ENCODE data around the gene PPIL1. TPM values are rescaled to one million over a fixed set of nuclear protein-coding genes. Genes with fewer than 3 reads are reported as not detected.

PPIL1 gene
- total and polyA plus RNA-seq, 2 of the 8 experiments (the other 6 are each of a cell fraction or from before 2014, with no cell fraction given) = 83.7 to 86.5 TPM

DNA sequence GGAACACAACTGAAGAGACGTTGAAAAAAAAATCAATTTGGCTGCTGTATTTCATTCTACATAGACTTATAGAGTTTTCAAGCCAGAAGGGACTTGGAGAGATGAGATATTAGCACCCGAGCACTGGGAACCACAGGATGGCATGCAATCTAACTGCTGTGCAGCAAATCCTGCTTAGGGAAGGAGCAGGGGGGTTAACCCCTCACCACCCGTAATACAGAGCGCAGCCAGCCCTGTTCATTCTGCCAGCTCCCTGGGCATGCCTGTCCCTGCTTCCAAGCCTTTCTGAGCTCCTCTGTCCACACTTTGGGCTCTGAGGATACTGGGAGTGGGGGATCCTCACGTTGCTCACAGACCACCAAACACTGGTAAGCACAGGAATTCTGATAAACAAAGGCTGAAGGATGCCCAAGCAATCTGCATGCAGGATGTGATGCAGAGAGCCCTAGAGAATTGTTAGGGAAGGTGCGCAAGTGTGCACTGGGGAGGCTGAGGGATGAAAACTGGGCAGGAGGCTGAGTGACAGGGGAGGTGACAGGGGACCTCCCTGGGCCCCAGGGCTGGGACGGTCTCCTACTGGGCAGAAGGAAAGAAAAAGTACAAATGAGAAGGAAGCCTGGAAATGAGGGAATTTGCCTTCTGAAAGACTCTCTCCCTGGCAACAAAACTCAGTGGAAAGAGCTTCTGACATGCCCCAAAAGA, 69.4 kb downstream of the PPIL1 start:
- Histone ChIP-seq H2AK5ac (ENCODE audit: low read depth, low read length) (no peak overlapping the region), H2BK15ac (ENCODE audit: low read length) (no peak overlapping the region), H3K4ac (replicated peaks; ENCODE audit: insufficient read length, low read depth, low read length) (no peak overlapping the region), H3K79me1 (ENCODE audit: low read depth, low read length) (no peaks in the 10 kb centered on the region), H4K5ac (ENCODE audit: insufficient read length, low read depth, low read length) (no peak overlapping the region), H4K91ac (replicated peaks; ENCODE audit: insufficient read length, low read length) (no peak overlapping the region), H2AFZ (ENCODE audit: low read length) (no peak overlapping the region), H3K9me3 (ENCODE audit: insufficient read depth in 2 of 2, low read depth in 1 of 2, low read length in 1 of 2) (no peaks in the 10 kb centered on the region), H3K27ac (ENCODE audit: low read depth, low read length) (no peak overlapping the region), H2BK5ac (ENCODE audit: low read depth, low read length) (no peak overlapping the region), H4K8ac (ENCODE audit: extremely low read depth, insufficient read depth, low read length) (no peak overlapping the region), H2BK120ac (replicated peaks; ENCODE audit: low read depth, low read length) (no peak overlapping the region), H3K4me2 (ENCODE audit: insufficient read depth in 1 of 2, low read depth in 2 of 2, low read length in 2 of 2) (no peak overlapping the region), H4K20me1 (replicated peaks in 1 of 2; ENCODE audit: control insufficient read depth in 1 of 2, insufficient read depth in 2 of 2, low read length in 2 of 2) (no peaks in the 10 kb centered on the region), H3K79me2 (ENCODE audit: control insufficient read depth in 1 of 2, insufficient read depth in 2 of 2, low read length in 2 of 2) (no peaks in the 10 kb centered on the region), H3K9ac (replicated peaks in 1 of 4; ENCODE audit: extremely low read depth in 1 of 4, low read depth in 3 of 4, low read length in 3 of 4) (no peak overlapping the region), H3K27me3 (replicated peaks in 1 of 4; ENCODE audit: control insufficient read depth in 3 of 4, extremely low read depth in 1 of 4, insufficient read depth in 3 of 4, low read length in 3 of 4) (no peaks in the 10 kb centered on the region; a peak in 2 of 7 replicates), H3K4me3 (ENCODE audit: extremely low read depth in 1 of 4, insufficient read depth in 2 of 4, low read depth in 3 of 4, low read length in 4 of 4) (no peak overlapping the region), H3K36me3 (ENCODE audit: control insufficient read depth in 2 of 4, insufficient read depth in 4 of 4, low read length in 3 of 4) (no peaks in the 10 kb centered on the region; a peak in 1 of 8 replicates), H2BK12ac (ENCODE audit: low read depth, low read length) (no peak overlapping the region; the same call in 1 of the 2 replicates), H3K14ac (ENCODE audit: insufficient read length) (no peak overlapping the region), H3K23me2 (ENCODE audit: low read depth, low read length) (no peaks in the 10 kb centered on the region), H2BK20ac (ENCODE audit: low read length) (no peak overlapping the region), H3K23ac (ENCODE audit: insufficient read length) (no peak overlapping the region), H3K18ac (ENCODE audit: extremely low read depth, low read length) (no peak overlapping the region), H3K4me1 (replicated peaks in 1 of 4; ENCODE audit: control insufficient read depth in 3 of 4, insufficient read depth in 4 of 4, low read length in 3 of 4) (peaks cover 3 to 21% (median 4%) of the 10 kb centered on the region in 4 experiments; a peak in 4 of 7 replicates), H3K56ac (replicated peaks; ENCODE audit: insufficient read length, low read depth, low read length) (no peak overlapping the region)
- 68% methylated on average over 7 of the region's 7 CpGs; no CpG with 5 or more reads in 1 of the 2 experiments for WGBS, 2 experiments (ENCODE audit: extremely low coverage in 1 of 2, insufficient coverage in 1 of 2, insufficient read length in 1 of 2, insufficient replicate concordance in 2 of 2, low coverage in 1 of 2, low lambda C conversion rate in 2 of 2, missing lambda C conversion rate in 1 of 2)
- TF ChIP-seq GABPA (IDR thresholded peaks at IDR 0.05; ENCODE audit: borderline replicate concordance, insufficient read depth, low read length) = no peak
- no peak for TF ChIP-seq RAD21 (IDR thresholded peaks at IDR 0.05 in 1 of 2, conservative IDR thresholded peaks at IDR 0.05 in 1 of 2; ENCODE audit: low read depth in 2 of 2, low read length in 2 of 2)
- TF ChIP-seq SIX5 (IDR thresholded peaks at IDR 0.05; ENCODE audit: low read depth, low read length) = no peak
- no peak for TF ChIP-seq KDM5A (IDR thresholded peaks at IDR 0.05; ENCODE audit: low read length)
- no peak for DNase-seq (ENCODE audit: low read depth in 1 of 2, low spot score in 2 of 2)
- POLR2A ChIA-PET (ENCODE audit: partially characterized antibody) = interaction anchor here (1.5 to 2.0 kb wide), 3 partner anchors 9 to 39 kb away, joined by 3 to 5 read pairs (median 4); no protein-coding TSS in a partner anchor
- CTCF ChIA-PET (ENCODE audit: partially characterized antibody) = interaction anchor here (0.7 to 3.4 kb wide), 21 partner anchors 8 to 70 kb away, joined by 3 to 24 read pairs (median 3); partner anchors contain the start of gene PPIL1
- FAIRE-seq = no peak
